Measurements from ENCODE around the gene GRAMD1A. TPM values are rescaled to one million over a fixed set of nuclear protein-coding genes. Genes with fewer than 3 reads are reported as not detected.
"Not testable (repeated sequence)": the region's sequence is repeated elsewhere in the genome, so short reads cannot be mapped to it uniquely, and the experiment has no call there.

GRAMD1A gene
- total RNA-seq, 1 experiment from 2014 or later: 42.9 TPM

DNA sequence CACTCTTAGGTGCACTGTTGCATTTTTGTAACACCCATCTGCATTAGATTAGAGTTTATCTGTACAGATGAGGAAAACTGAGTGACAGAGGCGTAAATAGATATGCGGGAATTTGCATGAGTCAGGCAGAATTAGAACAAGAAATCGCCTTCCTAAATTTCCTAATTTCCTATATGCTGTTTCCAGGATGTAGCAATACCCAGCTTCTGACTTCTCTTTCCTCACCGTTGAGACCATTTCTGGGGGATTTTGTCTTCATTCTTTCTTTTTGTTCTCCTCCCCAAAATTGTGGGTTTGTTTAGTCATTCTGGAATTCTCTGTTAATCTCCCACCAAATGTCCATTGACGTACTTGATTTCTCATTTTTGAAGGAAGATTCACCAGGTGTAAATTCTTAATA lies 25.5 kb upstream of the GRAMD1A start:
- in situ Hi-C loops (cut with HindIII; ENCODE audit: low sequenced_read_pairs): no loop called here
- DNase-seq (ENCODE audit: low spot score): no peak

DNA sequence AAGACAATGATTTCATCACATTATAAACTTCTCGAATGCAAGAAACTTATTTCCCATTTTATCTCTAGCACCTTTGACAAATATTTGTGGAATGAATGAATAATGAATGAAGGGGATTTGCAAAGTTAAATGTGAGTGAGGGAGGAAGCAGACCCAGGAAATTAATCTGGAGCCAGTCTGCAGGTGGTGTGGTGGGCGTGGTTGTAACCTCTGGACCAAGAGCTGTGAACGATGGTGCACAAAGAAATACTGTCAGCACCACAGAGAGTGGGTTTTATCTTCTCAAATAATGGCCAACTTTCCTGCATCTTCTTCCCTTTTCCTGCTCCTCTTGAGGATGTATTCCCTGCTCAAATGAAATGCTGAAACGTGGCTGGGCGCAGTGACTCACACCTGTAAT lies 25.1 kb upstream of the GRAMD1A start:
- DNase-seq (ENCODE audit: low spot score): no peak
- in situ Hi-C loops (cut with HindIII; ENCODE audit: low sequenced_read_pairs): no loop called here

DNA sequence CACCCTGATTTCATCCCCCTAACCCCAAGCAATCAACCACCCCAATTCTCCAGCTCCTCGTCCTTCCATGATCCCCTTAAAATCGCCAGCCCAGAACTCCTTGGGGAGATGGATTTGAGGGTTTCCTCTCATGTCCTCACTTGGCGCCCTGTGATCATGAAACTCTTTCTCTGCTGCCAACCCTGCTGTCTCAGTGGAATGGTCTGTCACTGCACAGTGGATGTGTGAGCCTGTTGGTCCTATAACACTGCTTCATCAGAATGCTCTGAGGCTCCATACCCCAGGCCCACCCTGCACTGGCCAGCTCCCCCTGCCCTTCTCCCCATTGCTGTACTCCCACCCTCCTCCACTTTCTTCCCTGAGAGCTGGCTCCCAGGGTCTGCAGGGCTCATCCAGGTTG lies 23.5 kb upstream of the GRAMD1A start:
- in situ Hi-C loops (cut with HindIII; ENCODE audit: low sequenced_read_pairs): no loop called here
- DNase-seq (ENCODE audit: low spot score): no peak

- in situ Hi-C loops (cut with HindIII; ENCODE audit: low sequenced_read_pairs): no loop called here
- DNase-seq (ENCODE audit: low spot score): no peak
Observed at GRCh38 chr19:34979819-34980640, 20.1 kb upstream of the GRAMD1A start.

DNA sequence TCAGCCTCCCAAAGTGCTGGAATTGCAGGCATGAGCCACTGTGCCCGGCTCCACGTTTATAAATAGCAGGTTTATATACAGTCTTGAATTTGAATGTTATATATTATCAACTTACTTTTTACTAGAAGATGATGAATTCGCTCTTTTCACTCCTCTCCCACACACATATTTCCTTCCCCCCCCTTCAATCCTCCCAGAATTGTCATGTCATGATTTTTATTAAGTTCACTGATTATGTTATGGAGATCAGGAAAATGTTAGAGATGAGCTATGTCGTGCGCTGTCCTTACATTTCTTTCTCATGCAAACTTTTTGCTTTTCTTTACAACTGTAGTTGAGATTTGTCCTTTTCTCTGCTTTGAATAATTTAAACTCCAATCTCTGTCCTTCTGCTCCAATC lies 17.8 kb upstream of the GRAMD1A start:
- in situ Hi-C loops (cut with HindIII; ENCODE audit: low sequenced_read_pairs): no loop called here
- no peak for DNase-seq (ENCODE audit: low spot score)

GRCh38 chr19:34983786-34984185 lies 16.3 kb upstream of the GRAMD1A start:
- no peak for DNase-seq (ENCODE audit: low spot score)
- in situ Hi-C loops (cut with HindIII; ENCODE audit: low sequenced_read_pairs): no loop called here

GRCh38 chr19:34984287-34984686 lies 15.8 kb upstream of the GRAMD1A start:
- DNase-seq (ENCODE audit: low spot score): no peak
- in situ Hi-C loops (cut with HindIII; ENCODE audit: low sequenced_read_pairs): no loop called here

- in situ Hi-C loops (cut with HindIII; ENCODE audit: low sequenced_read_pairs): no loop called here
- peak; percentile 96 for DNase-seq (ENCODE audit: low spot score)
Observed at GRCh38 chr19:34985249-34986022, 14.7 kb upstream of the GRAMD1A start.

GRCh38 chr19:34988119-34988518 lies 12.0 kb upstream of the GRAMD1A start:
- DNase-seq (ENCODE audit: low spot score): no peak
- in situ Hi-C loops (cut with HindIII; ENCODE audit: low sequenced_read_pairs): no loop called here

GRCh38 chr19:34989298-34989697 lies 10.8 kb upstream of the GRAMD1A start:
- in situ Hi-C loops (cut with HindIII; ENCODE audit: low sequenced_read_pairs): no loop called here
- DNase-seq (ENCODE audit: low spot score): no peak

DNA sequence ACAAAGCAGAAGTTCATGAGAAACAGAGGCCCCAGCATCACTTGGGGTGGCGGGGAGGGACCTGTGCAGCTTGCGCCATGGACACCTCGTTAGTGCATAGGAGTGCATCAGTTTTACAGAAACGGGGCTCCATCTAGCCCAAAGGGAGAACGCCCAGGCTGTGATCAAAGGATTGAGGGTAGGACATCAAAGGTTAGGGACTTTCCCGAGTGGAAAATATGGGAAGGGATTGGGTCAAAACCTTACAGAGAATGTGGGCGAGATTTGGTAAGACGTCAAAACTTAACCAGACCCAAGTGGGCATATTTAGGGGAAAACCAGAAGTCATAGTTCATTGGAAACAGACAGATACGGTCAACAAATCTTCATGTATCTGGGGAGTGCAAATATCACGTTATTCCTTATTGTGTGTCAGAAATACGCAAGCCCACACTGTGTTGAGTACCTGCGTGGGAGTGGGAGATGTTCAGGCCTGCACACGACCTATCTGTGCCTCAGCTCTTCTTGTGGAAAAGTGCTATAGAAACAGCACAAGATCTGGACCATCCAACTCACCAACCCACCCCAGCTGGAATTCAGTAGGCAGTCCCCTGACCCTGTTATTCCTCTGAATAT lies 9.4 kb upstream of the GRAMD1A start:
- no peak for DNase-seq (ENCODE audit: low spot score)
- in situ Hi-C loops (cut with HindIII; ENCODE audit: low sequenced_read_pairs): no loop called here

DNA sequence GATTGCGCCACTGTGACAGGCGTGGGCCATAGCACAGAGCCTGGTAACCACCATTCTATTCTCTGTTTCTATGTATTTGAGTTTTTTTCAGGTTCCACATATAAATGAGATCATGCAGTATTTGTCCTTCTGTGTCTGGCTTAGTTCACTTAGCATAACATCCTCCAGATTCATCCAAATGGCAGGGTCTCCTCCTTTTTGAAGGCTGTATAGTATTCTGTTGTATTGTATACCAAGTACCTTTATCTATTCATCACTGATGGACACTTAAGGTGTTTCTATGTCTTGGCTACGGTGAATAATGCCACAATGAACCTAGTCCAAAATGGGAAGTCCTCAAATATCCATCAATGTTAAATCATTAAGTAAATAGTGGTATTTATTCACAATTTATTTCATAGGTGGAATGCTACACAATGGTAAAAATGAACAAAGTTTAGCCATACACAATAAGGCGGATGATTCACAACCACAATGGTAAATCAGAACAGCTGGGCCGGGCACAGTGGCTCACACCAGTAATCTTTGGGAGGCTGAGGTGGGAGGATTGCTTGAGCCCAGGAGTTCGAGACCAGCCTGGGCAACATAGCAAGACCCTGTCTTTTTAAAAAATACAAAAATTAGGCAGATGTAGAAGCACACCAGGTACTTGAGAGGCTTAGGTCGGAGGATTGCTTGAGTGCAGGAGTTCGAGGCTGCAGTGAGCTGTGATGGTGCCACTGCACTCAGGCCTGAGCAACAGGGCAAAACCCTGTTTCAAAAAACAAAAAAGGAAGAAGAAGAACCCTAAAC lies 8.4 kb upstream of the GRAMD1A start:
- in situ Hi-C loops (cut with HindIII; ENCODE audit: low sequenced_read_pairs): no loop called here
- DNase-seq (ENCODE audit: low spot score): no peak

DNA sequence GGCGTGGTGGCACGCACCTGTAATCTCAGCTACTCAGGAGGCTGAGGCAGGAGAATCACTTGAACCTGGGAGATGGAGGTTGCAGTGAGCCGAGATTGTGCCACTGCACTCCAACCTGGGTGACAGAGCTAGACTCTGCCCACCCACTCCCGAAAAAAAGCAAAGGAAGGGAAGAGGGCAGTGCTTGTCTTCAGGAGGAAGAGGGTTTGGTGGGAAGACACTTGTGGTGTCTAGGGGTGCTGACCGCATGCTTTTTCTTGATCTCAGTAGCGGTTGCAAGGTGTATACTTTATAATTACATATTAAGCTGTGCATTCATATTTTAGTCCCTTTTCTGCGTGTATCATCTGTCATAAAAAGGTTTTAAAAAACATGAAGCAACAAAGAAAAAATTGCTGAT lies 7.5 kb upstream of the GRAMD1A start:
- DNase-seq (ENCODE audit: low spot score); in situ Hi-C loops (cut with HindIII; ENCODE audit: low sequenced_read_pairs): not testable (repeated sequence)

DNA sequence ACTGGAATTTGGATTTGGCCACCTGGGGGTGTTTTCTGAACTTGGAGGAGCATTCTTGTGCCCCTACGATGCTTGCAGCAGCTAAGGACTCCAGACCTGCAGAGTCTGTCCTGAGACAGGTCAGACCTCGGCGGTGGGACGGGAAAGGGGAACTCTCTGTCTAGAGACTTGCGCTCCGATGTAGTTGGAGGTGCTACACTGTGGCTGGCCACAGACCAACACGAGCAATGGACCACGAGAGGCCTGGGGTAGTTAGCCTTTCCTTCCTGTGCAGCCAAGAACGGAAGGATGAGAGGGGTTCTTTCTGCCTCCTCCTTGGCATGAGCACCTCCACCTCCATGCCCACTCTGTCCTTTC lies 5.9 kb upstream of the GRAMD1A start:
- DNase-seq (ENCODE audit: low spot score): no peak
- in situ Hi-C loops (cut with HindIII; ENCODE audit: low sequenced_read_pairs): no loop called here

- in situ Hi-C loops (cut with HindIII; ENCODE audit: low sequenced_read_pairs): no loop called here
- no peak for DNase-seq (ENCODE audit: low spot score)
Observed at GRCh38 chr19:34994643-34995541, 5.2 kb upstream of the GRAMD1A start.

GRCh38 chr19:34995551-34995950 lies 4.6 kb upstream of the GRAMD1A start:
- no peak for DNase-seq (ENCODE audit: low spot score)
- in situ Hi-C loops (cut with HindIII; ENCODE audit: low sequenced_read_pairs): no loop called here

- DNase-seq (ENCODE audit: low spot score): no peak
- in situ Hi-C loops (cut with HindIII; ENCODE audit: low sequenced_read_pairs): no loop called here
Observed at GRCh38 chr19:34997071-34997617, 3.0 kb upstream of the GRAMD1A start.

GRCh38 chr19:34998224-34998623 lies 1.9 kb upstream of the GRAMD1A start:
- in situ Hi-C loops (cut with HindIII; ENCODE audit: low sequenced_read_pairs): not testable (repeated sequence)

More at GRCh38 chr19:34998224-34998623, 1.9 kb upstream of the GRAMD1A start:
- not testable (repeated sequence) for DNase-seq (ENCODE audit: low spot score)

All from G401 (cell line).